Measurements from ENCODE around the gene ZNF521. TPM values are rescaled to one million over a fixed set of nuclear protein-coding genes. Genes with fewer than 3 reads are reported as not detected.

The ZNF521 gene
- total and polyA plus RNA-seq, 2 donors (not counting 3 experiments of a cell fraction or from before 2014, with no cell fraction given) = 111 to 168 TPM

DNA sequence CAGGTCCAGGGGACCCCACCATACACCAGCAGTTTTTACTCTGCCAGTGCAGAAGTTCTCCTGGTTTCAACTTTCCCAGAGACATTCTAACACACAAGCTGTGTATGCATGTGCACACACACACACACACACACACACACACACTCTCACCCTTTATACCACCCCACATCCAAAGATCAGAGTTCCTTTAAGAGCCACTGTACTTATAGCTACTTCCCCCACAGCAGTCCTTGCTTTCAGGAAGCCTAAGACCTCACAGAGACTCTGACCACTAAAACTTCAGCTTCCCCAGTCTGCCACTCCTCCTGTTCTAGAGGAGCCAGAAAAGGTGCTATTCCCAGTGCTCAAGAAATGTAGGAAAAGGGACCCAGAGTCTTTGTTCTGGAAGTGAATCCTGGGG lies 107.8 kb downstream of the ZNF521 start:
- H3K4me3 ChIP-seq (replicated peaks in 1 of 3; ENCODE audit: insufficient read depth in 1 of 3, low read depth in 1 of 3, low read length in 3 of 3) = no peak overlapping the region
- no peak overlapping the region for H2AFZ ChIP-seq (ENCODE audit: low read depth, low read length)
- H3K9me1 ChIP-seq (replicated peaks; ENCODE audit: control insufficient read depth, extremely low read depth, insufficient read depth, low read length) = no peaks in the 10 kb centered on the region
- H3K79me2 ChIP-seq (ENCODE audit: control insufficient read depth, insufficient read depth, low read length) = peaks cover 52% of the 10 kb centered on the region
- FAIRE-seq (no peak), DNase-seq (ENCODE audit: low read depth, low spot score) (no peak)
- no peaks in the 10 kb centered on the region for H3K27me3 ChIP-seq (ENCODE audit: control insufficient read depth in 2 of 2, insufficient read depth in 2 of 2, low read length in 2 of 2)
- dilution Hi-C loops (cut with MboI; ENCODE audit: extremely low pct_ligation_motif_present, low sequenced_read_pairs) = no loop called here
- ChIA-PET CTCF (interaction anchor here (1.2 to 3.3 kb wide), 3 partner anchors 10 to 32 kb away, joined by 4 to 8 read pairs (median 4); no protein-coding TSS in a partner anchor), POLR2A (interaction anchor here (0.5 to 1.0 kb wide), 4 partner anchors 10 to 608 kb away, joined by 3 read pairs; no protein-coding TSS in a partner anchor)
- no peak overlapping the region for H3K27ac ChIP-seq (ENCODE audit: insufficient read depth, low read depth, low read length)
- intact Hi-C loops (cut with micrococcal nuclease) = no loop called here
- H3K4me2 ChIP-seq (ENCODE audit: insufficient read depth, low read length) = no peak overlapping the region
- H3K9me3 ChIP-seq (replicated peaks; ENCODE audit: control insufficient read depth, insufficient read depth, low read length) = no peaks in the 10 kb centered on the region
- TF ChIP-seq POLR2A (IDR thresholded peaks at IDR 0.05; ENCODE audit: low read depth, low read length) (no peak), GATA2 (IDR thresholded peaks at IDR 0.05; ENCODE audit: insufficient read depth, insufficient read length, low read depth, low read length) (no peak), EZH2 (IDR thresholded peaks at IDR 0.05; ENCODE audit: borderline replicate concordance, low read depth, low read length, severe bottlenecking) (no peak), FOS (IDR thresholded peaks at IDR 0.05; ENCODE audit: borderline replicate concordance, insufficient read depth, low read length) (no peak), MYC (IDR thresholded peaks at IDR 0.05; ENCODE audit: low read depth, low read length) (no peak), POLR2AphosphoS5 (IDR thresholded peaks at IDR 0.05; ENCODE audit: insufficient read depth, low read depth, low read length) (no peak), JUN (IDR thresholded peaks at IDR 0.05; ENCODE audit: borderline replicate concordance, insufficient read depth, insufficient read length, low read depth) (no peak)
- TF ChIP-seq, protein P1, sequence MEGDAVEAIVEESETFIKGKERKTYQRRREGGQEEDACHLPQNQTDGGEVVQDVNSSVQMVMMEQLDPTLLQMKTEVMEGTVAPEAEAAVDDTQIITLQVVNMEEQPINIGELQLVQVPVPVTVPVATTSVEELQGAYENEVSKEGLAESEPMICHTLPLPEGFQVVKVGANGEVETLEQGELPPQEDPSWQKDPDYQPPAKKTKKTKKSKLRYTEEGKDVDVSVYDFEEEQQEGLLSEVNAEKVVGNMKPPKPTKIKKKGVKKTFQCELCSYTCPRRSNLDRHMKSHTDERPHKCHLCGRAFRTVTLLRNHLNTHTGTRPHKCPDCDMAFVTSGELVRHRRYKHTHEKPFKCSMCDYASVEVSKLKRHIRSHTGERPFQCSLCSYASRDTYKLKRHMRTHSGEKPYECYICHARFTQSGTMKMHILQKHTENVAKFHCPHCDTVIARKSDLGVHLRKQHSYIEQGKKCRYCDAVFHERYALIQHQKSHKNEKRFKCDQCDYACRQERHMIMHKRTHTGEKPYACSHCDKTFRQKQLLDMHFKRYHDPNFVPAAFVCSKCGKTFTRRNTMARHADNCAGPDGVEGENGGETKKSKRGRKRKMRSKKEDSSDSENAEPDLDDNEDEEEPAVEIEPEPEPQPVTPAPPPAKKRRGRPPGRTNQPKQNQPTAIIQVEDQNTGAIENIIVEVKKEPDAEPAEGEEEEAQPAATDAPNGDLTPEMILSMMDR (IDR thresholded peaks at IDR 0.05; ENCODE audit: extremely low read depth in 1 of 2, insufficient read depth in 1 of 2, low read depth in 1 of 2, low read length in 2 of 2) = no peak
- TF ChIP-seq, protein P2, sequence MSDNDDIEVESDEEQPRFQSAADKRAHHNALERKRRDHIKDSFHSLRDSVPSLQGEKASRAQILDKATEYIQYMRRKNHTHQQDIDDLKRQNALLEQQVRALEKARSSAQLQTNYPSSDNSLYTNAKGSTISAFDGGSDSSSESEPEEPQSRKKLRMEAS (IDR thresholded peaks at IDR 0.05; ENCODE audit: insufficient read depth, insufficient read length) = no peak
- peaks cover 65% of the 10 kb centered on the region for H3K4me1 ChIP-seq (ENCODE audit: control insufficient read depth, extremely low read depth, insufficient read depth, low read length)
- no peaks in the 10 kb centered on the region for H3K36me3 ChIP-seq (ENCODE audit: control insufficient read depth in 2 of 2, extremely low read depth in 1 of 2, insufficient read depth in 2 of 2, low read length in 2 of 2)
- BruUV-seq (replicated peaks) = no TSS peak
- H3K9ac ChIP-seq (replicated peaks; ENCODE audit: extremely low read depth, insufficient read depth, low read length) = no peak overlapping the region
- H4K20me1 ChIP-seq (replicated peaks; ENCODE audit: control insufficient read depth, extremely low read depth, insufficient read depth, low read length) = no peaks in the 10 kb centered on the region

All from endothelial cell of umbilical vein (primary cell).